Caco-2 (cell line): Measurements from ENCODE around the gene HOXC9. TPM values are rescaled to one million over a fixed set of nuclear protein-coding genes. Genes with fewer than 3 reads are reported as not detected.

Experiments used
- BruUV-seq: library from RNA; stranded (reverse); fragments of 400-500 nt; replicated peaks from 2 replicates; lab custom pipeline; 2021; lab: Mats Ljungman, UMichigan
- CTCF ChIA-PET: fragments of 300-600 bp; sonication (Branson Sonifier 250); formaldehyde crosslinking; loops from one replicate; lab custom pipeline; 2022; ENCODE audit warnings: antibody characterized with exemption; lab: Charles Lee
- POLR2A ChIA-PET: fragments of 300-600 bp; sonication (Branson Sonifier 250); formaldehyde crosslinking; loops from one replicate; lab custom pipeline; 2022; ENCODE audit warnings: antibody characterized with exemption; lab: Charles Lee
- DNase-seq, 2 experiments: peaks; one replicate each; pipeline versions ENCODE4 v3.0.0 to v3.0.0-alpha.2; 2020 to 2022
- H3K27me3 ChIP-seq: replicated peaks from 2 replicates; pipeline ENCODE4 v1.6.0; 2011; ENCODE audit warnings: low read length; ENCODE audit not compliant: control insufficient read depth, insufficient read depth
- H3K36me3 ChIP-seq: 2 replicates; pipeline ENCODE4 v1.5.1; 2011; ENCODE audit warnings: low read length; ENCODE audit not compliant: control insufficient read depth, insufficient read depth
- H3K4me1 ChIP-seq: fragments of 250-450 bp; sonication (Bioruptor Pico); 2 replicates; pipeline ENCODE4 v1.5.1; 2020; ENCODE audit warnings: mild to moderate bottlenecking
- H3K4me3 ChIP-seq: 2 replicates; pipeline ENCODE4 v1.5.1; 2011; ENCODE audit warnings: low read depth, mild to moderate bottlenecking, control low read depth, low read length
- H3K9me3 ChIP-seq: fragments of 250-450 bp; sonication (Bioruptor Pico); 2 replicates; pipeline ENCODE4 v1.5.1; 2020; ENCODE audit warnings: mild to moderate bottlenecking, moderate library complexity
- H3K27ac Mint-ChIP-seq: one replicate; pipeline ENCODE4 v1.8.0; 2022; ENCODE audit warnings: mixed read lengths; ENCODE audit not compliant: unreplicated experiment
- H3K27me3 Mint-ChIP-seq: one replicate; pipeline ENCODE4 v1.8.0; 2022; ENCODE audit warnings: mixed read lengths; ENCODE audit not compliant: insufficient read depth, unreplicated experiment
- H3K36me3 Mint-ChIP-seq: one replicate; pipeline ENCODE4 v1.8.0; 2022; ENCODE audit warnings: mild to moderate bottlenecking, mixed read lengths; ENCODE audit not compliant: insufficient read depth, unreplicated experiment
- H3K4me1 Mint-ChIP-seq: one replicate; pipeline ENCODE4 v1.8.0; 2022; ENCODE audit warnings: low read depth, mixed read lengths; ENCODE audit not compliant: unreplicated experiment
- H3K4me3 Mint-ChIP-seq: one replicate; pipeline ENCODE4 v1.8.0; 2022; ENCODE audit warnings: mild to moderate bottlenecking, moderate library complexity, mixed read lengths; ENCODE audit not compliant: unreplicated experiment
- H3K9me3 Mint-ChIP-seq: one replicate; pipeline ENCODE4 v1.8.0; 2022; ENCODE audit warnings: mixed read lengths; ENCODE audit not compliant: unreplicated experiment
- intact Hi-C: fragments of 100-400 bp; cut with micrococcal nuclease; formaldehyde crosslinking; loops from one replicate; pipeline ENCODE4 v1.10.0; 2022; ENCODE audit not compliant: unreplicated experiment
- total RNA-seq: library from RNA; stranded (reverse); gene quantifications from 2 replicates; pipeline ENCODE4 v1.2.3, GENCODE V29; 2022
- TF ChIP-seq, protein P1 (sequence below), 2 experiments: fragments of 200-600 bp in 1 of 2; IDR thresholded peaks; 1 replicate in 1 of 2; 2 replicates in 1 of 2; pipeline versions ENCODE4 v1.5.1 to v1.8.0; 2011 to 2022; ENCODE audit warnings: antibody characterized with exemption in 1 of 2, control low read depth in 1 of 2, inconsistent platforms in 1 of 2, low read depth in 1 of 2, low read length in 1 of 2, mild to moderate bottlenecking in 1 of 2, moderate library complexity in 1 of 2; ENCODE audit not compliant: insufficient read depth in 1 of 2, severe bottlenecking in 1 of 2, unreplicated experiment in 1 of 2

The HOXC9 gene
- total RNA-seq, 1 experiment from 2014 or later = 2.9 TPM

DNA sequence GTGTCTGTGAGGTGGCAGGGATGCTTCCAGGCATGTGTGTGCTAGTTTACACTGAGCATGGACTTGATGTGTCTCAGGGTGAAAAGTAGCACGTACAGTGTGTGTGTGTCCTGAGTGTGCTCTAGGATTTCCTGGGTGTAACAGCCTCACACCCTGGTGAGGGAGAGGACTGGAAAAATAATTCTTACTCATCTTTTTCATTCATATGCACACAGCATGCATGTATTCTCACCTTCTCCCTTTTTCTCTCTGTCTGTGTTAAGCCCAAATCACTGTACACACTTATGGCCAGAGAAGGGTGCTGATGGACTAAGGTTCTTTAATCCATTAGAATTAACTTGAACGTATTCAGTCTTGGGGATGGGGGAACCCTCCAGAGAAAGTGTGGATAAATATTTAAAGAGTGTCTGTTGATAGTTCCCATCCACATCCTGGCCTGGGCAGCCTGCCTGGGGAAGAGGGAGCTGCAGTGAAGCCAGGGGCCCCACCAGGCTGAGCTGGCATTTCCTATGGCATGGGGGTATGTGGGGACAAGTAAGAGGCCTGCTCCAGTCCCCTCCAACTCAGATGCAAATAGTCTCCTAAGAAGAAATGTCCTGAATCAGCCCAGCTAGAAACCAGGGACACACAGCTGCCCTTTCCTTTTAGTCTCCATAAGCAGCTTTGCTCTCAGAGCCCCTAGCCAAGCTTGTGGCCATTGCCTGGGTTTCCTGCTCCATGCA lies 7.7 kb downstream of the HOXC9 start:
- H3K36me3 ChIP-seq = no peaks in the 10 kb centered on the region
- TF ChIP-seq, protein P1, sequence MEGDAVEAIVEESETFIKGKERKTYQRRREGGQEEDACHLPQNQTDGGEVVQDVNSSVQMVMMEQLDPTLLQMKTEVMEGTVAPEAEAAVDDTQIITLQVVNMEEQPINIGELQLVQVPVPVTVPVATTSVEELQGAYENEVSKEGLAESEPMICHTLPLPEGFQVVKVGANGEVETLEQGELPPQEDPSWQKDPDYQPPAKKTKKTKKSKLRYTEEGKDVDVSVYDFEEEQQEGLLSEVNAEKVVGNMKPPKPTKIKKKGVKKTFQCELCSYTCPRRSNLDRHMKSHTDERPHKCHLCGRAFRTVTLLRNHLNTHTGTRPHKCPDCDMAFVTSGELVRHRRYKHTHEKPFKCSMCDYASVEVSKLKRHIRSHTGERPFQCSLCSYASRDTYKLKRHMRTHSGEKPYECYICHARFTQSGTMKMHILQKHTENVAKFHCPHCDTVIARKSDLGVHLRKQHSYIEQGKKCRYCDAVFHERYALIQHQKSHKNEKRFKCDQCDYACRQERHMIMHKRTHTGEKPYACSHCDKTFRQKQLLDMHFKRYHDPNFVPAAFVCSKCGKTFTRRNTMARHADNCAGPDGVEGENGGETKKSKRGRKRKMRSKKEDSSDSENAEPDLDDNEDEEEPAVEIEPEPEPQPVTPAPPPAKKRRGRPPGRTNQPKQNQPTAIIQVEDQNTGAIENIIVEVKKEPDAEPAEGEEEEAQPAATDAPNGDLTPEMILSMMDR (IDR thresholded peaks at IDR 0.05; ENCODE audit: insufficient read depth in 1 of 2, low read depth in 1 of 2, low read length in 1 of 2, severe bottlenecking in 1 of 2, unreplicated experiment in 1 of 2) = no peak
- Mint-ChIP-seq H3K4me1 (peaks cover 21% of the 10 kb centered on the region), H3K27me3 (no peaks in the 10 kb centered on the region), H3K9me3 (no peaks in the 10 kb centered on the region), H3K4me3 (peak overlapping the region; percentile 87), H3K27ac (no peak overlapping the region), H3K36me3 (peaks cover 6% of the 10 kb centered on the region)
- H3K4me3 ChIP-seq = no peak overlapping the region
- H3K27me3 ChIP-seq = no peaks in the 10 kb centered on the region
- ChIA-PET POLR2A (interaction anchor here (1.0 to 2.1 kb wide), 3 partner anchors 9 to 184 kb away, joined by 10 to 25 read pairs (median 22); no protein-coding TSS in a partner anchor), CTCF (interaction anchor here (0.8 to 5.3 kb wide), 12 partner anchors 9 to 283 kb away, joined by 3 to 84 read pairs (median 6); partner anchors contain the start of genes HOXC6 and SMUG1)
- BruUV-seq = no TSS peak
- intact Hi-C loops = no loop called here
- H3K9me3 ChIP-seq = no peaks in the 10 kb centered on the region
- no peak for DNase-seq
- H3K4me1 ChIP-seq = peaks cover 48% of the 10 kb centered on the region

DNA sequence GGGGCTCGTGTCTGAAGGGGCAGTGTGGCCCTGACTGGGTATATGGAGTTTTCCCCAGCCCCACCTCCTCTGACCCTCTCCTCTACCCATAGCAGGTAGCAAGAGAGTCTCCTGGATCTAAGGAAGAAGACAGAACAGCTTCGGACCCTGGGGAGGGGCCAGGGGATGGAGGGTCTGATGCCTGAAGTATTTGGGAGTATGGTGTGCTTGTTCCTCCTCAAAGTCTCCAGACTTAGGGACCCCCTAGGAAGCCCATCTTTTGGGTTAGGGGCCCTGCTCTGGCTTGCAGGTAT lies 8.2 kb downstream of the HOXC9 start:
- Mint-ChIP-seq H3K9me3 (no peaks in the 10 kb centered on the region), H3K27me3 (no peaks in the 10 kb centered on the region), H3K4me1 (peaks cover 26% of the 10 kb centered on the region), H3K27ac (no peak overlapping the region), H3K36me3 (peaks cover 6% of the 10 kb centered on the region), H3K4me3 (peak overlapping the region; percentile 60)
- TF ChIP-seq, protein P1 (IDR thresholded peaks at IDR 0.05; ENCODE audit: insufficient read depth in 1 of 2, low read depth in 1 of 2, low read length in 1 of 2, severe bottlenecking in 1 of 2, unreplicated experiment in 1 of 2) = no peak
- Histone ChIP-seq H3K27me3 (no peaks in the 10 kb centered on the region), H3K36me3 (no peaks in the 10 kb centered on the region; the same call in 1 of the 2 replicates), H3K4me3 (no peak overlapping the region), H3K9me3 (no peaks in the 10 kb centered on the region), H3K4me1 (peaks cover 53% of the 10 kb centered on the region)
- CTCF ChIA-PET = interaction anchor here (1.0 to 5.3 kb wide), 10 partner anchors 8 to 283 kb away, joined by 3 to 84 read pairs (median 8); partner anchors contain the start of genes HOXC6 and HOXC9
- DNase-seq = no peak
- POLR2A ChIA-PET = interaction anchor here (1.0 to 1.8 kb wide), 2 partner anchors 9 to 272 kb away, joined by 3 to 22 read pairs; partner anchors contain the start of genes CBX5 and HNRNPA1
- intact Hi-C loops = no loop called here
- no TSS peak for BruUV-seq

DNA sequence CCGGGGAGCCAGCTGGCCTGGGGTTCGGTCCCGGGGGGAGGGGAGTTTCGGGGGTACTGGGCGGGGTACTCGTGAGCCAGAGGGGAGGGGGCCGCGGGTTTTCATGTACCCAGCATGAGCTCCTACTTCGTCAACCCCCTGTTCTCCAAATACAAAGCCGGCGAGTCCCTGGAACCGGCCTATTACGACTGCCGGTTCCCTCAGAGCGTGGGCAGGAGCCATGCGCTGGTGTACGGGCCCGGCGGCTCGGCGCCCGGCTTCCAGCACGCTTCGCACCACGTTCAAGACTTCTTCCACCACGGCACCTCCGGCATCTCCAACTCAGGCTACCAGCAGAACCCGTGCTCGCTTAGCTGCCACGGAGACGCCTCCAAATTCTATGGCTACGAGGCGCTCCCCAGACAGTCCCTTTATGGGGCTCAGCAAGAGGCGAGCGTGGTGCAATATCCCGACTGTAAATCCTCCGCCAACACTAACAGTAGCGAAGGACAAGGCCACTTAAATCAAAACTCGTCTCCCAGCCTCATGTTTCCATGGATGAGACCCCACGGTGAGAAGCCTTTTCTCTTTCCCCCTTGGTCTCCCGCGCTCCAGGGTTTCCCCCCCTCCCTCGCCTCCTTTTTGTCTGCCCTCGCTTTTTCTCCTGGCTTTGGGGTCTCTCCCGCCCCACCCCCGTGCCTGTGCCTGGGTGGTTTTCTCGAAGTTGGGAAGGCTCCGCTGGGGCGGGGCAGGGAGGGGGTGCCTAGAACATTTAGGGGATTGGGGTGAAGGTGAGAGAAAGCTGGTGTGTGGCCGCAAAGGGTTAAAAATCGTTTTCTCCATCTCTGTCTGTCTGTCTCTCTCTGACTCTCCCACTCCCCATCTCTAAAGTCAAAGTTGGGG lies 9.5 kb downstream of the HOXC9 start:
- intact Hi-C loops = no loop called here
- H3K4me1 ChIP-seq = peaks cover 59% of the 10 kb centered on the region
- H3K36me3 ChIP-seq = no peaks in the 10 kb centered on the region; the same call in 1 of the 2 replicates
- POLR2A ChIA-PET = interaction anchor here (0.5 to 1.8 kb wide), 10 partner anchors 8 to 1672 kb away, joined by 3 to 22 read pairs (median 4); partner anchors contain the start of genes CBX5, COPZ1, HNRNPA1 and SMUG1
- DNase-seq = no peak
- Mint-ChIP-seq H3K27ac (peak overlapping the region; percentile 81), H3K9me3 (no peaks in the 10 kb centered on the region), H3K4me3 (peak overlapping the region; percentile 60), H3K4me1 (peaks cover 30% of the 10 kb centered on the region), H3K36me3 (peaks cover 6% of the 10 kb centered on the region), H3K27me3 (no peaks in the 10 kb centered on the region)
- TF ChIP-seq, protein P1 (IDR thresholded peaks at IDR 0.05; ENCODE audit: insufficient read depth in 1 of 2, low read depth in 1 of 2, low read length in 1 of 2, severe bottlenecking in 1 of 2, unreplicated experiment in 1 of 2) = no peak
- H3K27me3 ChIP-seq = no peaks in the 10 kb centered on the region
- H3K4me3 ChIP-seq = peak overlapping the region; percentile 63
- no peaks in the 10 kb centered on the region for H3K9me3 ChIP-seq
- BruUV-seq = TSS peak; percentile 36
- CTCF ChIA-PET = interaction anchor here (0.6 to 5.3 kb wide), 27 partner anchors 8 to 277 kb away, joined by 3 to 84 read pairs (median 4); partner anchors contain the start of genes HOXC10, HOXC4, HOXC5 and HOXC6
